GM19372 (cell line): ENCODE data around the gene S100A4.
"Not testable (repeated sequence)": the region's sequence is repeated elsewhere in the genome, so short reads cannot be mapped to it uniquely, and the experiment has no call there.

ENCODE experiments used
- ATAC-seq: cut with Tn5 transposase; IDR thresholded peaks from one replicate; pipeline ENCODE4 v1.9.1; 2021; ENCODE audit warnings: mild to moderate bottlenecking, low read depth, moderate library complexity; ENCODE audit not compliant: unreplicated experiment

S100A4 gene

DNA sequence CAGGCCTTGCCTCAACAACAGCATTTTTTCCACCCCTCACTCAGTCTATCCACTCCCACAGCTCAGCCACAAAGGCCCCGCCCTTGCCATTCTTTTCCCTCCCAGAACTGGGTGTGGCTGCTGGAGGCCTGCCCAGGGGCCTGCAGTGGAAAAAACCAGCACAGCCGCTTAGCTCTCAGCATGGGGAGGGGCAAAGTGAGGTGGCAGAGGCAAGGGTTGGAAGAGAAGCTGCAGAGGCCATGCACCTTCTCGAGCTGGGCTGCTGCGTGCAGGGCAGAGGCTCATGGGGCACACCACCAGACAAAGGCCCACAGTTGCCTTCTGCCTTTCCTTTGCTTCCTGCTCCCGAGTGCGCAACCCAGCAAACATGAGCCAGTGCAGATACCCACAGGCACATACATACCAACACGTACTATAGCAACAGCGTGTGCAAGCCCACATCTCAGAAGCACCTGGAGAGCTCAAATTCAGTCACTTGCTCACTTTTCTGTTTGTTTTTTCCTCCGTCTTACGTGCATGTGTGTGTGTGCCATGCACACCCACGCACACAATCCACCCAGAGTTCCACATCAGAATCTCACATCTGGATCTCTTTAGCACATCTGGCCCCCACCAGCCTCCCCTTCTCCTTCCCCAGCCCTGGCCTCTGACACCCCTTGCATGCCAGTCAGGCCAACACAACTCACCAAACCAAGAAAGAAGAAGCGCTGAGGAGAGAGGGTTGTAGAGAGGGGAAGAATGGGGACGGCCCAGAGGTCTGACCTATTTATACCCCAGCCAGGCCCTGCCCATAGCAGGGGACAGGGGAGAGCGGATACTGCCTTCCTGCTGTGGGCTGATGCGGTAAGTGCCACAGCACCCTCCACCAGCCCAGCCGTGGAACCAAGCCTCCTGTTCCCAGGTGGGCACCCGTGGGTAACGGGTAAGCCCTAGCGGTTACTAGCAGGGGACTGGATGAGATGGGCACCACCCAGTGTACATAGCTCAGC lies at the start of gene S100A4:
Gene S100A4 (minus strand): TSS at position 740 of the 989 bp plus-strand sequence. CDS start 1,012 bp downstream, outside the sequence.
- ATAC-seq, result no peak

DNA sequence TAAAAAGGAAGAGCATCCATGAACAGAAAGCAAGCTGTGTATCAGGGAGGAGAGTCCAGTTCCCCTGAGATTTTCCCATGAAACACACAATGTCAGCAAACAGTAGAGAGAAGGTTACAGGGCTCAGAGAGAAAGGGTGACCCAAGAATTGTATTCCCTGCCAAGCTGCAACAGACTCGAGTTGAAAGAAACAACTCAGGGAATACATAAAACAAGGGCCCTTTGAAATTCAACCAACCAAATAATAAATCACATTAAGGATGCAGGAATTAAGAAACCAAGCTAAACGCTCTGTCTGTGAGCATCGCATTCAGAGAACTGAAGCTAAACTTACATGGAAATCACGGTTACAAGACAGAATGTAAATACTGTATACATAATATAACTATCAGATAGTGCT lies 47.1 kb upstream of the S100A4 start:
- no peak for ATAC-seq

- no peak for ATAC-seq
These were observed 42.9 kb upstream of the S100A4 start for GRCh38 chr1:153588482-153588881.

DNA sequence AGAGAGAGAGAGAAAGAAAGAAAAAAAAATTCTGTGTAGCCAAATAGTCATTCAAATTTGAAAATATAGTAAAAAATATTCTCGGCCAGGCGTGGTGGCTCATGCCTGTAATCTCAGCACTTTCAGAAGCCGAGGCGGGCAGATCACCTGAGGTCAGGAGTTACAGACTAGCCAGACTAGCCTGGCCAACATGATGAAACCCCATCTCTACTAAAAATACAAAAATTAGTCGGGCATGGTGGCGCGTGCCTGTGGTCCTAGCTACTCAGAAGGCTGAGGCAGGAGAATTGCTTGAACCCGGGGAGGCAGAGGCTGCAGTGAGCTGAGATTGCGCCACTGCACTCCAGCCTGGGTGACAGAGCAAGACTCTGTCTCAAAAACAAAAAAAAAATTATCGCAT lies 42.4 kb upstream of the S100A4 start:
- not testable (repeated sequence) for ATAC-seq

GRCh38 chr1:153587314-153587713 lies 41.7 kb upstream of the S100A4 start:
- ATAC-seq, result no peak

DNA sequence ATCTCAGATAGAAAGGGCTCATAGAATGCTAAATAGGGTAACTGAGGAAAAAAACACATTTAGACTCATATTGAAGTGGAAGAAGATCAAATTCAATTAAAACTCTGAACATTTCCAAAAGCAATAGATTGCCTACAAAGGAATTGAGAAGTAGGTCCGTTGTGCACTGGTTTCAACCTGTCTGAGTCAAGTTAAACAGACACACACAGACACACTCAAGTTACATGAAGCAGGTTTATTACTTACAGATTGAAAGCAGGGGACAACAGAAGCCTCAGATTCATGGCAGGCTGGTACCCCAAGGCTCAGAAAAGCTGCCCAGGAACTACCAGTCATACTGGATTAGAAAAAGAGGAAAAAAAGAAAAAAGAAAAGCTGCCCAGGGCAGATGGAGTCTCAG lies 40.7 kb upstream of the S100A4 start:
- ATAC-seq, result no peak

GRCh38 chr1:153585006-153585405 lies 39.4 kb upstream of the S100A4 start:
- ATAC-seq, result no peak

DNA sequence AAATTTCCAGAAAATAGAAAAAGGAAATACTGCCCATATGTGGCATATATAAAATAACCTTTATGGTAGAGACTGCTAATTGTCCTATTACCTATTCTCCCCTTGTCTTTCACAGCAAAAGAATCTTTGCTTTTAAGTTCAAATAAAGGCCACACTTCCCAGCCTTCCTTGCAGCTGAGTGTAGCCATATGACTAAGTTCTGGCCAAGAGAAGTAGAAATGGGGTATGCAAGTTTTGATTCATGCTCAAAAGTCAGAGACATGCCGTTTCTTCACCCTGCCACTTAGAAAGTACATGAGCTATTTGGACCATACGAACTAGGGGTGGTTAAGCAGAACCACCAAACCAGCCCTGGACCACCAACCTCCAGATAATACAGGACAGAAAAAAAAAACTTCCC lies 38.4 kb upstream of the S100A4 start:
- ATAC-seq, result no peak

DNA sequence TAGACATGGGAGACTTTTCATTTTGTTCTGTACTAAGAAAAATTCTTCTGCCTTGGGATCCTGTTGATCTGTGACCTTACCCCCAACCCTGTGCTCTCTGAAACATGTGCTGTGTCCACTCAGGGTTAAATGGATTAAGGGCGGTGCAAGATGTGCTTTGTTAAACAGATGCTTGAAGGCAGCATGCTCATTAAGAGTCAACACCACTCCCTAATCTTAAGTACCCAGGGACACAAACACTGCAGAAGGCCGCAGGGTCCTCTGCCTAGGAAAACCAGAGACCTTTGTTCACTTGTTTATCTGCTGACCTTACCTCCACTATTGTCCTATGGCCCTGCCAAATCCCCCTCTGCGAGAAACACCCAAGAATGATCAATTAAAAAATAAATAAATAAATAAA lies 37.9 kb upstream of the S100A4 start:
- ATAC-seq, result not testable (repeated sequence)

- not testable (repeated sequence) for ATAC-seq
These were observed 37.2 kb upstream of the S100A4 start for GRCh38 chr1:153582836-153583235.

GRCh38 chr1:153578936-153579335 lies 33.3 kb upstream of the S100A4 start:
- ATAC-seq, result no peak

DNA sequence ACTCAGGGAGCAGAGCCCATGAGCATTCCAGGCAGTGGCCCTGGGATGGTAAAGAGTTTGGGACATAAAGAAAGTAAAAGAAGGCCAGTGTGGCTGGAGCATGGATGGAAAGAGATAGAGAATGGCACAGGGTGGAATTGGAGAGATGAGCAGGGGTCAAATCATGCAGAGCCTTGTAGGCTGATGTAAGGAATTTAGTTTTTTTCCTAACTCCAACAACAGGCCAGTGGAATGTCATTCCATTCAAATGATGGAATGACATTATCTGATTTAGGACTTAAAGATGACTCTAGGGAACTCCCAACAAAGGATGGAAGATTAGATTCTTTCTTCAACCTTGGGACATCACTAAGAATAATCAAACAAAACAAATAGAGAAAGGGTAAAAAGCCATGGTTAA lies 32.9 kb upstream of the S100A4 start:
- ATAC-seq, result no peak

DNA sequence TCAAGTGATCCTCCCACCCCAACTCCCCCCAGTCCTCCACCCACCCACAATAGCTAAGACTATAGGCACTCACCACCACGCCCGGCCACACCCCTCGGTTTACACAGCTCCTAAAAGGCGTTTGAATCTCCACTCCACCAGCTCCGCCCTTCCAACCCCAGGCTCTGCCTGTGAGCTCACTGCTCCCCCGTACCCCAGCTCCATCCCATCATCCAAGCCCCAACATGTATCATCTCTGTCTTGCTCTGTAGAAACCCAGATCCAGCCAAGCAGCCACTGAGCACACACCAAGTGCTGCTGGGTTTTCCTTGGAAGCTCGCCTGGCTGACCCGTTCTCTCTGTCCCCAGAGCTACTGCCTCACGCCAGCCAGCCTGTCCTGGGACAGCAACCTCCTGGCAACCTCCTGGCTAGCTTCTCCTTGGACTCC lies 32.0 kb upstream of the S100A4 start:
- ATAC-seq, result no peak

- ATAC-seq, result no peak
These were observed 31.5 kb upstream of the S100A4 start for GRCh38 chr1:153577138-153577537.

GRCh38 chr1:153575497-153575896 lies 29.9 kb upstream of the S100A4 start:
- not testable (repeated sequence) for ATAC-seq

DNA sequence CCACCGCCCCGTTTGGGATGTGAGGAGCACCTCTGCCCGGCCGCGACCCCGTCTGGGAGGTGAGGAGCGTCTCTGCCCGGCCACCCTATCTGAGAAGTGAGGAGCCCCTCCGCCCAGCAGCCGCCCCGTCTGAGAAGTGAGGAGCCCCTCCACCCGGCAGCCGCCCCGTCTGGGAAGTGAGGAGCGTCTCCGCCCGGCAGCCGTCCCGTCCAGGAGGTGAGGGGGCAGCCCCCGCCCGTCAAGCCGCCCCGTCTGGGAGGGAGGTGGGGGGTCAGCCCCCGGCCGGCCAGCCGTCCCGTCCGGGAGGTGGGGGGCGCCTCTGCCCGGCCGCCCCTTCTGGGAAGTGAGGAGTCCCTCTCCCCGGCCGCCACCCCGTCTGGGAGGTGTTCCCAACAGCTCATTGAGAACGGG lies 29.5 kb upstream of the S100A4 start:
- not testable (repeated sequence) for ATAC-seq

DNA sequence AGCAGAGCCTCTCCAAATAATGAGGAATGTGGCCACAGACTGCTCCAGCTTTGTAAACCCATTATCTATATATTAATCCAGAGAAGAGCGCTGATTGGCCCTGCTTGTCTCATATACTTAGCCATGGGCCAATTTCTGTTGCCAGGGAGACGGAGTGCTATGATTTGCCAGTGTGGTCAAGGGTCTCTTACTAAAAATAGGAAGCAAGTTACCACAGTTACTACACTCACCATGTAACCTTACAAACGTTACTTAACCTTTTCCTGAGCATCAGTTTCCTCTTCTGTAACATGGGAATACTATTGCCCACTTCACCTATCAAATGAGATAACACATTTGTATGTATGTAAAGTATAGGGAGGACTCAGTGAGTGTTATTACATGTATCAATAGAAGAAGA lies 27.7 kb upstream of the S100A4 start:
- no peak for ATAC-seq

- no peak for ATAC-seq
These were observed 27.0 kb upstream of the S100A4 start for GRCh38 chr1:153572569-153573015.

GRCh38 chr1:153571706-153572105 lies 26.1 kb upstream of the S100A4 start:
- ATAC-seq, result no peak

DNA sequence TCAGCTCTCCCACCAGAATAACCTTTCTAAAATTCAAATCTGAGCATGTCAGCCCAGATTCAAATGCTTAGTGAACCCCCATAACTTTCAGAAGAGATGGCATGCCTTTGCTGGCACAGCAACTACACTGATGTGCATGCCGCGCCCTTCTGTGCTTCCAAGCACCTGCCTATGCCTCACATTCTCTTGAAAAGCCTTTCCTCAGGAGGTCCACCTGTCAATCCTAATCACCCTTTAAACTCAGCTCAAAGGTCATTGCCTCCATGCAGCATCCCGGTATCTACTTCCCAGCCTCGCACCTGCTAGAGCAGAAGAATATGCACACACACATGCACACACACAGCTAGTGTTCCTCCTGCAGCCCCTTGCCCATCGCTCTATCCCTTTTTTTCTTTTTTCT lies 25.3 kb upstream of the S100A4 start:
- ATAC-seq, result no peak

DNA sequence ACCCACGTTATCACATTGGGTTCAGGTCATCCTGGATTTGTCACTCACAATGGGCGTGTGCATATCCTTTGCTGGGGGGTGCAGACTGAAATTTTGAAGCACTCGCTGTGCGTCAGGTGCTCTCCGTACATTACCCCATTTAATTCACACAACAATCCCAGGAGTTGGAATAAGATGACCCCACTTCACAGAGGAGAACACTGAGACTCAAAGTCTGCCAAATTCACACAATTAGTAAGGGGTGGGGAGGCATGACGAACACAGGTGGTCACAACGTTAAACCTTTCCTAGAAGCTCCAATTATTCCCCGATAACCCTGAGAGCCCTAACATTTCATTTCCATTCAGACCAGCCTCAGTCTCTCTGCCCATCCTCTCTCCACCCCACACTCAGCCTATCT lies 23.9 kb upstream of the S100A4 start:
- ATAC-seq, result no peak
